Retinal pigment epithelial cell (primary cell): Measurements from ENCODE around the gene NEK3.
A peak's percentile ranks its signal among the peaks of the same experiment; 100 is the strongest.
"Not testable (repeated sequence)": the region's sequence is repeated elsewhere in the genome, so short reads cannot be mapped to it uniquely, and the experiment has no call there.

Experiments used
- DNase-seq: peaks from one replicate; pipeline ENCODE4 v3.0.0-alpha.2; 2010; ENCODE audit warnings: low read depth
- H3K4me3 ChIP-seq: 2 replicates; pipeline ENCODE4 v1.5.1; 2011; ENCODE audit warnings: mild to moderate bottlenecking, low read length, control low read depth, moderate library complexity
- CTCF ChIP-seq: conservative IDR thresholded peaks from 2 replicates; pipeline ENCODE4 v1.5.1; 2011; ENCODE audit warnings: low read depth, low read length, control low read depth, inconsistent platforms

NEK3 gene

GRCh38 chr13:52159159-52159982 lies at the start of gene NEK3:
TSS of gene NEK3 (minus strand) at chr13:52159597. CDS start at chr13:52156191, 3,406 bp downstream.
- peak within 1 kb of the TSS; percentile 60 for H3K4me3 ChIP-seq
- no peak for DNase-seq
- no peak for TF ChIP-seq CTCF

- not testable (repeated sequence) for H3K4me3 ChIP-seq, DNase-seq
Observed at GRCh38 chr13:52208384-52208783, 49.0 kb upstream of the NEK3 start.

GRCh38 chr13:52207896-52208295 lies 48.5 kb upstream of the NEK3 start:
- H3K4me3 ChIP-seq, DNase-seq: not testable (repeated sequence)

GRCh38 chr13:52207337-52207736 lies 47.9 kb upstream of the NEK3 start:
- not testable (repeated sequence) for DNase-seq, H3K4me3 ChIP-seq

GRCh38 chr13:52204546-52204945 lies 45.1 kb upstream of the NEK3 start:
- not testable (repeated sequence) for DNase-seq, H3K4me3 ChIP-seq

- H3K4me3 ChIP-seq, DNase-seq: not testable (repeated sequence)
Observed at GRCh38 chr13:52203864-52204263, 44.5 kb upstream of the NEK3 start.

GRCh38 chr13:52202506-52202905 lies 43.1 kb upstream of the NEK3 start:
- H3K4me3 ChIP-seq, DNase-seq: not testable (repeated sequence)

- DNase-seq, H3K4me3 ChIP-seq: not testable (repeated sequence)
- peak; percentile 36 for TF ChIP-seq CTCF
Observed at GRCh38 chr13:52201439-52202193, 42.2 kb upstream of the NEK3 start.

GRCh38 chr13:52195401-52195837 lies 36.0 kb upstream of the NEK3 start:
- peak overlapping the region; percentile 98 for H3K4me3 ChIP-seq
- DNase-seq = peak; percentile 42
- no peak for TF ChIP-seq CTCF

- peak; percentile 50 for DNase-seq
- peak; percentile 13 for TF ChIP-seq CTCF
- peak overlapping the region; percentile 98 for H3K4me3 ChIP-seq
Observed at GRCh38 chr13:52194184-52194868, 34.9 kb upstream of the NEK3 start.

GRCh38 chr13:52193587-52194183 lies 34.3 kb upstream of the NEK3 start:
- H3K4me3 ChIP-seq = peak overlapping the region; percentile 98
- DNase-seq = not testable (repeated sequence)

- DNase-seq = peak; percentile 77
Observed at GRCh38 chr13:52187424-52188187, 28.2 kb upstream of the NEK3 start.

More at GRCh38 chr13:52187424-52188187, 28.2 kb upstream of the NEK3 start:
- not testable (repeated sequence) for H3K4me3 ChIP-seq
